Measurements from ENCODE around the gene PEPD. TPM values are rescaled to one million over a fixed set of nuclear protein-coding genes. Genes with fewer than 3 reads are reported as not detected.
A peak's percentile ranks its signal among the peaks of the same experiment; 100 is the strongest.

PEPD gene
- total RNA-seq, 1 donor = 87.9 TPM

GRCh38 chr19:33405254-33405552, 116.4 kb downstream of the PEPD start:
- H3K4me3 ChIP-seq (ENCODE audit: insufficient read depth, low read length) = no peak overlapping the region
- no peaks in the 10 kb centered on the region for H3K79me2 ChIP-seq (ENCODE audit: insufficient read depth, low read length)
- H2AFZ ChIP-seq (ENCODE audit: low read length) = no peak overlapping the region
- H3K27me3 ChIP-seq (ENCODE audit: insufficient read depth, low read length) = no peaks in the 10 kb centered on the region
- H3K4me1 ChIP-seq (ENCODE audit: insufficient read depth, low read length) = no peaks in the 10 kb centered on the region
- DNase-seq (ENCODE audit: insufficient read length, low spot score, missing footprints) = peak; percentile 59
- no peak overlapping the region for H3K27ac ChIP-seq (ENCODE audit: low read depth, low read length)
- TF ChIP-seq, protein P1, sequence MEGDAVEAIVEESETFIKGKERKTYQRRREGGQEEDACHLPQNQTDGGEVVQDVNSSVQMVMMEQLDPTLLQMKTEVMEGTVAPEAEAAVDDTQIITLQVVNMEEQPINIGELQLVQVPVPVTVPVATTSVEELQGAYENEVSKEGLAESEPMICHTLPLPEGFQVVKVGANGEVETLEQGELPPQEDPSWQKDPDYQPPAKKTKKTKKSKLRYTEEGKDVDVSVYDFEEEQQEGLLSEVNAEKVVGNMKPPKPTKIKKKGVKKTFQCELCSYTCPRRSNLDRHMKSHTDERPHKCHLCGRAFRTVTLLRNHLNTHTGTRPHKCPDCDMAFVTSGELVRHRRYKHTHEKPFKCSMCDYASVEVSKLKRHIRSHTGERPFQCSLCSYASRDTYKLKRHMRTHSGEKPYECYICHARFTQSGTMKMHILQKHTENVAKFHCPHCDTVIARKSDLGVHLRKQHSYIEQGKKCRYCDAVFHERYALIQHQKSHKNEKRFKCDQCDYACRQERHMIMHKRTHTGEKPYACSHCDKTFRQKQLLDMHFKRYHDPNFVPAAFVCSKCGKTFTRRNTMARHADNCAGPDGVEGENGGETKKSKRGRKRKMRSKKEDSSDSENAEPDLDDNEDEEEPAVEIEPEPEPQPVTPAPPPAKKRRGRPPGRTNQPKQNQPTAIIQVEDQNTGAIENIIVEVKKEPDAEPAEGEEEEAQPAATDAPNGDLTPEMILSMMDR (IDR thresholded peaks at IDR 0.05; ENCODE audit: extremely low read depth, low read depth, low read length) = no peak
- no peak overlapping the region for H3K4me2 ChIP-seq (ENCODE audit: insufficient read depth, low read length)
- H3K36me3 ChIP-seq (ENCODE audit: insufficient read depth, low read length) = no peaks in the 10 kb centered on the region
- H3K9me3 ChIP-seq (ENCODE audit: low read depth, low read length) = no peaks in the 10 kb centered on the region
- H4K20me1 ChIP-seq (ENCODE audit: insufficient read depth, low read length) = peaks cover 9% of the 10 kb centered on the region

DNA sequence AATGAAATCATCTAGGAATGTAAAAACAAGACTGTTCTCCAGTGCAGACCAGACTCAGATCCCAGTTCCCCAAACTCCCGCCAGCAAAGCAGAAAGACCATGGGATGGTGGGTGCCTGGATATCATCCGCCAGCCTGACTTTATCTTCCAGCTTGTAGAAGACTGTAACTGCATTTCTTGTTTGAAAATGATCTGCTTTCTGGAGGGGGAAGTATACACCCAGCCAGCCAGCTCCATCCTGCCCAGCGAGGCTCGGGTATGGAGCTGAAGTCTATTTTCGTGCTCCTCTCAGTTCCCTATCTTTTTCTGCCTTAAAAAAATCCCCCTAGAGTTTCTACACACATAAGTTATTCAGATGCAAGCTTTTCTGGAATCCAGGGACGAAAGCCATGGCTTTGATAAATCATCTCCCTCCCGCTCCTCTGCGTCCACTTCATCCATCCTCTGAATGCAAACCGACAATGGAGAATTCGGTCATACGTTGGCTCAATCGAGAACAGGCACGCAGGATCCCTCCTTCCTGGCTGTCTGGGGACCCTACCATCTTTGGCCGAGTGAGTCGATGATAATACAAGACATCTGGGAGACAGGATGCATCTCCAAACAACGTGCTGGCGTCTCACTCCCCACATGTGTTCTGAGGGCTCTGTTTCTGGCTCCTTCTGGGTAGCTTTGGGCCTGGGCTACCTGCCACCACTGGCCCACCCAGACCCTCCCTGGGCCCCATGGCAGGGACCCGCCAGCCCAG, 116.9 kb downstream of the PEPD start:
- Histone ChIP-seq H3K9me3 (ENCODE audit: low read depth, low read length) (no peaks in the 10 kb centered on the region), H3K4me1 (ENCODE audit: insufficient read depth, low read length) (no peaks in the 10 kb centered on the region), H3K4me2 (ENCODE audit: insufficient read depth, low read length) (no peak overlapping the region), H2AFZ (ENCODE audit: low read length) (no peak overlapping the region), H3K4me3 (ENCODE audit: insufficient read depth, low read length) (no peak overlapping the region), H4K20me1 (ENCODE audit: insufficient read depth, low read length) (peaks cover 9% of the 10 kb centered on the region), H3K79me2 (ENCODE audit: insufficient read depth, low read length) (no peaks in the 10 kb centered on the region), H3K27ac (ENCODE audit: low read depth, low read length) (no peak overlapping the region), H3K27me3 (ENCODE audit: insufficient read depth, low read length) (no peaks in the 10 kb centered on the region), H3K36me3 (ENCODE audit: insufficient read depth, low read length) (no peaks in the 10 kb centered on the region)
- DNase-seq (ENCODE audit: insufficient read length, low spot score, missing footprints) = peak; percentile 80
- TF ChIP-seq, protein P1 (IDR thresholded peaks at IDR 0.05; ENCODE audit: extremely low read depth, low read depth, low read length) = no peak

DNA sequence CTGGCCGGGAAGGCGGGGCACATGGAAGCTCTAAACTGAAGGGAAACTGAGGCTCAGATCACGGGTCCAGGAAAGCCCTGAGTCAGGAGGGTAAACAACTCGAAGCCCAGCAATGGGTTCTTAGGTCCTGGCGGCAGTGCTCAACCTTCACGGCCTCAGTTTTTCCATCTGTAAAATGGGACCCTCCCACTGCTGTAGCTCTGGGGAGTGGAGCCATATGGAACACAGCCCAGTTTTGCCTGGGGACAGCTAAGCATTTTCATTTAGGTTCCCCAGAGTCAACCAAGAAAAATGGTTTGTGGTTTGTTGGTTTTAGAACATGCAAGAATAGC, 117.7 kb downstream of the PEPD start:
- Histone ChIP-seq H3K79me2 (ENCODE audit: insufficient read depth, low read length) (no peaks in the 10 kb centered on the region), H3K4me2 (ENCODE audit: insufficient read depth, low read length) (no peak overlapping the region), H3K27me3 (ENCODE audit: insufficient read depth, low read length) (no peaks in the 10 kb centered on the region), H3K4me1 (ENCODE audit: insufficient read depth, low read length) (no peaks in the 10 kb centered on the region), H2AFZ (ENCODE audit: low read length) (no peak overlapping the region), H3K36me3 (ENCODE audit: insufficient read depth, low read length) (no peaks in the 10 kb centered on the region), H3K4me3 (ENCODE audit: insufficient read depth, low read length) (no peak overlapping the region), H4K20me1 (ENCODE audit: insufficient read depth, low read length) (peaks cover 9% of the 10 kb centered on the region), H3K9me3 (ENCODE audit: low read depth, low read length) (no peaks in the 10 kb centered on the region), H3K27ac (ENCODE audit: low read depth, low read length) (no peak overlapping the region)
- peak; percentile 43 for DNase-seq (ENCODE audit: insufficient read length, low spot score, missing footprints)
- TF ChIP-seq, protein P1 (IDR thresholded peaks at IDR 0.05; ENCODE audit: extremely low read depth, low read depth, low read length) = no peak

DNA sequence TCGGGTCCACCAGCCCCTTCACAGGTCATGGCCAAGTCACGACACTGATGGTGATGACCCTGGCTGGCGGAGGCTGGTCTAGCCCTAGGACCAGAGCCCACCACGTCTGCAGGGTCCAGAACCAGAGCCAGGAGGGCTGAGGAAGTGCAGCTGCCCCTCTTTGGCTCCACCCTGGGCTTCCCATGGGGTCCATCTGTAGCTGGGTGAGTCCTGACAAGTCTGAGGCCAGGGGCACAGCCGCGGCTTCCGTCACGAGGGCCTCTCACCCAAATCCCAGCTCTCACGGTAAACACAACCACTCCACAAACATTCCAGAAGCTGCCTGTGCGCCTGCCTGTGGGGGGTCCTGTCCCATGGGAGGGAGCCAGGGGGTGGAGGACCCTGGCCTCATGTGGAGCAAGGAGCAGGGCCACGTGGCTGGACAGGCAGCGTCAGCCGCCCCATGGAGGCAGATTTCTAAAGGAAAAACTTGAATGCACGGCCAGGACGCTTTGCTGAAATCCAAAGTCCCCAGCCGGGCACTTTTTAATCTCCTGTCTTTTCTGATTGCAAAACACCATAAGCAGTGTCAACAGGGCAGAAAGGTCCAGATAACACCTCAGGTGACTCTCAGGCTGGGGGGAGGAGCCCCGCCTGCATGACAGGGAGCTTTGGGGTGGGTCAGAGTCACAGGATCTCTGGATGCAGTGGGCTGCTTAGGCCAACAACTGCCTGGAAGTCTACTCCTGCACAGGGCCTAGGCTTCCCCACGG, 118.2 kb downstream of the PEPD start:
- peak; percentile 72 for DNase-seq (ENCODE audit: insufficient read length, low spot score, missing footprints)
- no peak overlapping the region for H3K27ac ChIP-seq (ENCODE audit: low read depth, low read length)
- no peaks in the 10 kb centered on the region for H3K9me3 ChIP-seq (ENCODE audit: low read depth, low read length)
- H3K27me3 ChIP-seq (ENCODE audit: insufficient read depth, low read length) = no peaks in the 10 kb centered on the region
- TF ChIP-seq, protein P1 (IDR thresholded peaks at IDR 0.05; ENCODE audit: extremely low read depth, low read depth, low read length) = no peak
- H3K4me3 ChIP-seq (ENCODE audit: insufficient read depth, low read length) = no peak overlapping the region
- no peaks in the 10 kb centered on the region for H3K4me1 ChIP-seq (ENCODE audit: insufficient read depth, low read length)
- no peaks in the 10 kb centered on the region for H3K79me2 ChIP-seq (ENCODE audit: insufficient read depth, low read length)
- H2AFZ ChIP-seq (ENCODE audit: low read length) = no peak overlapping the region
- H3K4me2 ChIP-seq (ENCODE audit: insufficient read depth, low read length) = no peak overlapping the region
- peaks cover 9% of the 10 kb centered on the region for H4K20me1 ChIP-seq (ENCODE audit: insufficient read depth, low read length)
- H3K36me3 ChIP-seq (ENCODE audit: insufficient read depth, low read length) = no peaks in the 10 kb centered on the region

Data from osteoblast (primary cell).